HCT116 (cell line): ENCODE results near the gene HORMAD2. TPM values are rescaled to one million over a fixed set of nuclear protein-coding genes. Genes with fewer than 3 reads are reported as not detected.

Experiments used
- ATAC-seq: fragments of 200-7000 bp; cut with Tn5 transposase; 2 replicates; pipeline ENCODE4 v1.9.1; 2020; ENCODE audit warnings: mild to moderate bottlenecking, moderate library complexity
- BruUV-seq: library from RNA; stranded (reverse); fragments of 400-500 nt; replicated peaks from 2 replicates; lab custom pipeline; 2021; lab: Mats Ljungman, UMichigan
- CTCF ChIA-PET: fragments of 300-600 bp; sonication (Branson Sonifier 250); formaldehyde crosslinking; loops from one replicate; lab custom pipeline; 2021; ENCODE audit warnings: antibody characterized with exemption; lab: Charles Lee
- POLR2A ChIA-PET: fragments of 300-600, 350-600 bp; sonication (Branson Sonifier 250); formaldehyde crosslinking; loops from one replicate; lab custom pipeline; 2021; ENCODE audit warnings: antibody characterized with exemption; lab: Charles Lee
- RAD21 ChIA-PET, 2 experiments: fragments of 300-600 bp; sonication (Branson Sonifier 250); formaldehyde crosslinking; loops; one replicate each; lab custom pipeline; 2023; ENCODE audit warnings: low total read pairs in 2 of 2; ENCODE audit not compliant: uncharacterized antibody in 2 of 2, unreplicated experiment in 2 of 2, low non-redundant PET in 1 of 2; lab: Charles Lee
- DNase-seq: peaks from one replicate; pipeline ENCODE4 v3.0.0-alpha.2; 2010; ENCODE audit warnings: low read depth, low spot score
- H2AFZ ChIP-seq: fragments of 200-600 bp; shearing (Covaris generic), sonication (generic); 2 replicates; pipeline ENCODE4 v1.6.1; 2017; ENCODE audit warnings: low read depth, mixed run types, mixed read lengths, antibody characterized with exemption, low read length; ENCODE audit not compliant: poor library complexity, severe bottlenecking
- H3K27ac ChIP-seq: 2 replicates; pipeline ENCODE4 v1.5.1; 2012; ENCODE audit warnings: low read depth, low read length
- H3K27me3 ChIP-seq: fragments of 200-600 bp; sonication (generic); 2 replicates; pipeline ENCODE4 v1.6.1; 2016; ENCODE audit warnings: mixed run types, low read length, mixed read lengths; ENCODE audit not compliant: insufficient read depth
- H3K36me3 ChIP-seq, 2 experiments: fragments of 200-500 bp in 1 of 2; fragments of 200-600 bp in 1 of 2; sonication (Bioruptor generic) in 1 of 2; sonication (generic) in 1 of 2; 2 replicates each; pipeline versions ENCODE4 v1.5.1 to v1.6.1; 2014 to 2016; ENCODE audit warnings: low read length in 2 of 2, inconsistent platforms in 1 of 2, mixed read lengths in 1 of 2, mixed run types in 1 of 2; ENCODE audit not compliant: insufficient read depth in 2 of 2, control insufficient read depth in 1 of 2
- H3K4me1 ChIP-seq, 2 experiments: fragments of 200-600 bp in 1 of 2; sonication (generic) in 1 of 2; 2 replicates each; pipeline versions ENCODE4 v1.5.1 to v1.6.1; 2012 to 2017; ENCODE audit warnings: low read length in 2 of 2, inconsistent platforms in 1 of 2, mild to moderate bottlenecking in 1 of 2, mixed read lengths in 1 of 2, mixed run types in 1 of 2, moderate library complexity in 1 of 2; ENCODE audit not compliant: insufficient read depth in 2 of 2, control insufficient read depth in 1 of 2
- H3K4me2 ChIP-seq: fragments of 200-600 bp; sonication (generic); 2 replicates; pipeline ENCODE4 v1.6.1; 2017; ENCODE audit warnings: mixed run types, low read length, mixed read lengths
- H3K4me3 ChIP-seq, 2 experiments: fragments of 200-600 bp in 1 of 2; sonication (generic) in 1 of 2; replicated peaks in 1 of 2; 2 replicates each; pipeline ENCODE4 v1.5.1; 2011 to 2016; ENCODE audit warnings: low read length in 2 of 2, control low read depth in 1 of 2, low read depth in 1 of 2, mild to moderate bottlenecking in 1 of 2, mixed read lengths in 1 of 2, mixed run types in 1 of 2
- H3K79me2 ChIP-seq: fragments of 200-600 bp; sonication (generic); 2 replicates; pipeline ENCODE4 v1.6.1; 2017; ENCODE audit warnings: mild to moderate bottlenecking, mixed run types, low read length, moderate library complexity, mixed read lengths; ENCODE audit not compliant: insufficient read depth
- H3K9ac ChIP-seq: fragments of 200-600 bp; sonication (generic); 2 replicates; pipeline ENCODE4 v1.6.1; 2016; ENCODE audit warnings: low read length, mixed read lengths
- H3K9me2 ChIP-seq: fragments of 200-600 bp; sonication (generic), shearing (Covaris generic); 2 replicates; pipeline ENCODE4 v1.6.1; 2017; ENCODE audit warnings: mixed run types, mild to moderate bottlenecking, moderate library complexity; ENCODE audit not compliant: insufficient read depth
- H3K9me3 ChIP-seq, 2 experiments: fragments of 200-500 bp in 1 of 2; fragments of 200-600 bp in 1 of 2; sonication (Bioruptor generic) in 1 of 2; sonication (generic) in 1 of 2; 2 replicates each; pipeline ENCODE4 v1.6.1; 2014 to 2017; ENCODE audit warnings: low read length in 2 of 2, mixed read lengths in 2 of 2, inconsistent platforms in 1 of 2, low read depth in 1 of 2, mild to moderate bottlenecking in 1 of 2, mixed run types in 1 of 2, moderate library complexity in 1 of 2; ENCODE audit not compliant: control insufficient read depth in 1 of 2, insufficient read depth in 1 of 2
- H4K20me1 ChIP-seq: fragments of 200-600 bp; sonication (generic), shearing (Covaris generic); 2 replicates; pipeline ENCODE4 v1.6.1; 2017; ENCODE audit warnings: mixed run types, mild to moderate bottlenecking, moderate library complexity; ENCODE audit not compliant: insufficient read depth
- ATF3 ChIP-seq: IDR thresholded peaks from 2 replicates; pipeline ENCODE4 v1.6.1; 2012
- CTCF ChIP-seq, 3 experiments: fragments of 200-600 bp in 1 of 3; sonication (generic) in 1 of 3; IDR thresholded peaks in 2 of 3; conservative IDR thresholded peaks in 1 of 3; 2 replicates each; pipeline ENCODE4 v1.5.1; 2012 to 2017; ENCODE audit warnings: low read depth in 2 of 3, low read length in 2 of 3, antibody characterized with exemption in 1 of 3, borderline replicate concordance in 1 of 3, control low read depth in 1 of 3, mild to moderate bottlenecking in 1 of 3, mixed read lengths in 1 of 3, mixed run types in 1 of 3, moderate library complexity in 1 of 3; ENCODE audit not compliant: insufficient read depth in 1 of 3
- EGR1 ChIP-seq: IDR thresholded peaks from 2 replicates; pipeline ENCODE4 v1.6.1; 2012; ENCODE audit warnings: low read depth
- EZH2 ChIP-seq: fragments of 200-600 bp; sonication (generic); IDR thresholded peaks from 2 replicates; pipeline ENCODE4 v1.6.1; 2017; ENCODE audit warnings: antibody characterized with exemption, mixed run types
- MAX ChIP-seq: IDR thresholded peaks from 2 replicates; pipeline ENCODE4 v1.6.1; 2012
- POLR2AphosphoS5 ChIP-seq: IDR thresholded peaks from 2 replicates; pipeline ENCODE4 v1.6.1; 2011; ENCODE audit warnings: mild to moderate bottlenecking, low read depth, low read length, moderate library complexity
- SP1 ChIP-seq: IDR thresholded peaks from 2 replicates; pipeline ENCODE4 v1.6.1; 2012; ENCODE audit warnings: low read depth
- YY1 ChIP-seq: IDR thresholded peaks from 2 replicates; pipeline ENCODE4 v1.6.1; 2011; ENCODE audit warnings: low read length, low read depth, moderate library complexity, mild to moderate bottlenecking; ENCODE audit not compliant: insufficient replicate concordance; ENCODE audit errors: extremely low read depth
- intact Hi-C: fragments of 100-400 bp; cut with micrococcal nuclease; formaldehyde crosslinking; loops from 2 replicates; pipeline ENCODE4 v1.10.0; 2022
- total RNA-seq: library from RNA; stranded (reverse); gene quantifications from one replicate; pipeline ENCODE4 v1.2.1, GENCODE V29; 2021; ENCODE audit not compliant: unreplicated experiment

Gene HORMAD2
- total RNA-seq, 1 experiment from 2014 or later, result not detected

GRCh38 chr22:30121960-30122359 is 41.7 kb downstream of the HORMAD2 start:
- H2AFZ ChIP-seq, result peak overlapping the region; percentile 81
- peaks cover 0 to 2% of the 10 kb centered on the region in 2 experiments; a peak in 1 of 4 replicates for H3K4me1 ChIP-seq
- intact Hi-C loops, result no loop called here
- H4K20me1 ChIP-seq, result no peaks in the 10 kb centered on the region
- DNase-seq, result no peak
- RAD21 ChIA-PET, result no interaction called here
- H3K9me3 ChIP-seq, result no peaks in the 10 kb centered on the region
- H3K36me3 ChIP-seq, result no peaks in the 10 kb centered on the region
- H3K4me3 ChIP-seq, result no peak overlapping the region
- no peak for ATAC-seq
- CTCF ChIA-PET, result interaction anchor here (1.5 to 1.9 kb wide), 2 partner anchors 14 to 166 kb away, joined by 4 to 6 read pairs; no protein-coding TSS in a partner anchor
- no peaks in the 10 kb centered on the region for H3K9me2 ChIP-seq
- H3K79me2 ChIP-seq, result no peaks in the 10 kb centered on the region
- BruUV-seq, result no TSS peak
- H3K27ac ChIP-seq, result no peak overlapping the region
- no peak overlapping the region for H3K9ac ChIP-seq
- POLR2A ChIA-PET, result interaction anchor here (1.1 to 4.1 kb wide), 2 partner anchors 88 to 128 kb away, joined by 3 to 15 read pairs; no protein-coding TSS in a partner anchor
- H3K4me2 ChIP-seq, result no peak overlapping the region
- H3K27me3 ChIP-seq, result no peaks in the 10 kb centered on the region
- TF ChIP-seq SP1 (no peak), MAX (no peak), ATF3 (no peak)

GRCh38 chr22:30123463-30123862 is 43.2 kb downstream of the HORMAD2 start:
- POLR2A ChIA-PET, result no interaction called here
- H3K4me2 ChIP-seq, result no peak overlapping the region
- no peak overlapping the region for H3K27ac ChIP-seq
- no peaks in the 10 kb centered on the region; a peak in 1 of 4 replicates for H3K4me1 ChIP-seq
- no peaks in the 10 kb centered on the region for H3K36me3 ChIP-seq
- no peak overlapping the region for H3K9ac ChIP-seq
- RAD21 ChIA-PET, result no interaction called here
- no peak for TF ChIP-seq EZH2
- no peak for TF ChIP-seq CTCF (IDR thresholded peaks at IDR 0.05 in 2 of 3, conservative IDR thresholded peaks at IDR 0.05 in 1 of 3; ENCODE audit: borderline replicate concordance in 1 of 3, insufficient read depth in 1 of 3, low read depth in 2 of 3, low read length in 2 of 3)
- TF ChIP-seq ATF3, result no peak
- TF ChIP-seq YY1, result no peak
- TF ChIP-seq EGR1, result no peak
- no peak for TF ChIP-seq POLR2AphosphoS5
- H2AFZ ChIP-seq, result no peak overlapping the region
- intact Hi-C loops, result no loop called here
- no peaks in the 10 kb centered on the region for H3K9me3 ChIP-seq
- CTCF ChIA-PET, result interaction anchor here (1.9 kb wide), 1 partner anchor 16 kb away, joined by 6 read pairs; no protein-coding TSS in a partner anchor
- H3K79me2 ChIP-seq, result no peaks in the 10 kb centered on the region
- DNase-seq (no peak), ATAC-seq (no peak)
- no peaks in the 10 kb centered on the region for H3K9me2 ChIP-seq
- H3K27me3 ChIP-seq, result no peaks in the 10 kb centered on the region
- no peaks in the 10 kb centered on the region for H4K20me1 ChIP-seq
- BruUV-seq, result no TSS peak
- no peak overlapping the region for H3K4me3 ChIP-seq
